Ectodermal cell (in vitro differentiated cells): ENCODE measurements around the gene FADS3.

Experiments used
- H3K27ac ChIP-seq: 2 replicates; pipeline ENCODE4 v1.7.0; 2013; ENCODE audit warnings: mild to moderate bottlenecking, low read depth, low read length; ENCODE audit not compliant: insufficient read depth, poor library complexity, severe bottlenecking
- H3K27me3 ChIP-seq: 2 replicates; pipeline ENCODE4 v1.7.0; 2013; ENCODE audit warnings: mild to moderate bottlenecking, low read length; ENCODE audit not compliant: insufficient read depth, control insufficient read depth, poor library complexity, severe bottlenecking
- H3K36me3 ChIP-seq: one replicate; pipeline ENCODE4 v1.7.0; 2013; ENCODE audit warnings: low read length; ENCODE audit not compliant: control insufficient read depth, insufficient read depth
- H3K4me1 ChIP-seq: one replicate; pipeline ENCODE4 v1.7.0; 2013; ENCODE audit warnings: low read length; ENCODE audit not compliant: control insufficient read depth, insufficient read depth
- H3K4me3 ChIP-seq: 2 replicates; pipeline ENCODE4 v1.7.0; 2013; ENCODE audit warnings: low read depth, low read length, control low read depth; ENCODE audit not compliant: insufficient read depth
- H3K9me3 ChIP-seq: 2 replicates; pipeline ENCODE4 v1.7.0; 2013; ENCODE audit warnings: mild to moderate bottlenecking, low read length, moderate library complexity; ENCODE audit not compliant: control insufficient read depth
- WGBS, 2 experiments: methylation state at CpG; one replicate each; pipeline ENCODE4 v1.1.7; 2013; ENCODE audit warnings: missing lambda C conversion rate in 2 of 2; 5-methylcytosine and 5-hydroxymethylcytosine counted together

Gene FADS3

DNA sequence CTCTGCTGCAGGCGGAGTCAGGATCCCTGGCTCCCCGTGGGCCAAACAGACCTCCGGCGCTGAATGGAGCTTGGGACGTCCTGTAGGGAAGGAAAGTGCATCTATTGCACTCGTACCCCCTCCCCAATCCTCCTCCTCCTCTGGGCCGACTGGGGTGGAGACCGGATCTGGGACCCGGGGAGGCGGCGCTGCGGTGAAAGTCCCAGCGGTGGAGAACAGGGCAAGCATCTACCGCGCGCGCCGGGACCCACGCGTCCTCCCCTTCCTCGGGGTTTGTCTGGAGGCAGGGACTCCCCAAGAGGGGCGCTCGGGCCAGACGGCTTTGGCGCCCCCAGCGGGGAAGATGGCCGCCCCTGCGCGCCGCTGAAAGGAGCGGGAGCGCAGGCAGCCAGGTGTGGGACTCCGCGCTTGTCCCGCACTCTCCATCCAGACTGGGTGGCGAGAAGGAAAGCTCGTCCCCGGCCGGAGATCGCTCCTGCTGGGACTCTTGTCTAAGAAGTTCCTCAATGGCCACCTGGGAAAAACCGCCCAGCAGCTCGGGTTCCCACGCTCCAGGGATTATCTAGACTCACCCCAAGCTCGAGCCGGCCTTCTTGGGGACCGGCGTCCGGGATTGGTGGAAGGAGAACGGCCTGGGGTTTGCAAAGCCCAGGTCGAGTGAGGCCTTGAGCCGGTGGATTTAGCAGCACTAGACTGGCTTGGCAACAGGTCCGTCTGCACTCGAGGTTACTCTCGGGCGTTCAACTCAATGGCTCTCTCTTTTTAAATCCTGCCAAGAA lies 62.5 kb downstream of the FADS3 start:
- no peaks in the 10 kb centered on the region for H3K9me3 ChIP-seq
- WGBS, 2 experiments, result 0% methylated on average over 55 of the region's 55 CpGs
- no peaks in the 10 kb centered on the region for H3K27me3 ChIP-seq
- peaks cover 20% of the 10 kb centered on the region for H3K4me1 ChIP-seq
- peak overlapping the region; percentile 92 for H3K4me3 ChIP-seq
- peak overlapping the region; percentile 92 for H3K27ac ChIP-seq
- H3K36me3 ChIP-seq, result peaks cover under 1% of the 10 kb centered on the region

DNA sequence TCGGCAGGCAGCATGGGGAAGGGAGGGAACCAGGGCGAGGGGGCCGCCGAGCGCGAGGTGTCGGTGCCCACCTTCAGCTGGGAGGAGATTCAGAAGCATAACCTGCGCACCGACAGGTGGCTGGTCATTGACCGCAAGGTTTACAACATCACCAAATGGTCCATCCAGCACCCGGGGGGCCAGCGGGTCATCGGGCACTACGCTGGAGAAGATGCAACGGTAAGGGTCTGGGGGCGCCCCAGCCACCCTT lies 63.0 kb downstream of the FADS3 start:
- 0 to 1% methylated on average over 16 of the region's 16 CpGs for WGBS, 2 experiments

DNA sequence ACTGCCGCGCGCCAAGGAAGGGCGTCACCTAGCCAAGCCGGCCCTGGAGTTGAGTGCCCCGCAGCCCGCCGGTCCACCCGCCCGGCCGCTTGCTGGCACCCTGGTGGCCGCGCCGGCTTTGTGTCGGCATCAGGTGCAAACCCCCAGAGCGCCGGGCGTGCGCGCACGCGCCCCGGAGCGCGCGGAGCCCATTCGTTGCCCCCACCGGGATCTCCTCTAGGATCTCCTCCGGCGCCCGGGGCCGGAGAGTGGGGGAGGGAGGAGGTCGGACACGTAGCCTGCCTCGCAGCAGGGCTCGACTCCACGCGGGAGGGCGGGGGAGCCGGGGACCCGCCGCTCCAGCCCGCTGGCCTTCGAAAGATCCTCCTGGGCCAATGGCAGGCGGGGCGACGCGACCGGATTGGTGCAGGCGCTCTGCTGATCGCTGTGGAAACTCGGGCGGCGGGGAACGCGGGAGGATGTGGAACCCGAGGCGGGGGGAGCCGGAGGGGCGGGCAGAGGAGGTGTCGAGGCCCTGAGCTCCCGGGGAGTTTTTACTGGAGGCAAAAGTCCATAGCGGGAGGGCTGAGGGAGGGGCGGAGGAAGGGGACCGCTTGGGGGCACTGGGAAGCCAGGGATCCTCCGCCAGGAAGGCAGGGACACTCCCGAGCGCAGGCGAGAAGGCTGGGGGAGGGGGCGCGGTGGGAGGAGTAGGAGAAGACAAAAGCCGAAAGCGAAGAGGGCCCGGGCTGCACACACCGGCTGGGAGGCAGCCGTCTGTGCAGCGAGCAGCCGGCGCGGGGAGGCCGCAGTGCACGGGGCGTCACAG lies 63.6 kb downstream of the FADS3 start, which contains the start of gene FADS2:
Gene FADS2, plus strand, starts transcription at position 730 of the 808 bp plus-strand sequence. CDS start 91 bp downstream, outside the sequence.
- Histone ChIP-seq H3K27ac (peak within 1 kb of the TSS; percentile 92), H3K27me3 (no peaks in the 10 kb centered on the region), H3K4me3 (peak within 1 kb of the TSS; percentile 92), H3K4me1 (peaks cover 15% of the 10 kb centered on the region), H3K9me3 (no peaks in the 10 kb centered on the region), H3K36me3 (no peaks in the 10 kb centered on the region)
- WGBS, 2 experiments, result 0 to 1% methylated on average over 83 of the region's 83 CpGs

More for the DNA sequence above, 63.0 kb downstream of the FADS3 start:
- Histone ChIP-seq H3K4me3 (peak overlapping the region; percentile 92), H3K4me1 (peaks cover 15% of the 10 kb centered on the region), H3K36me3 (no peaks in the 10 kb centered on the region), H3K27ac (peak overlapping the region; percentile 92), H3K27me3 (no peaks in the 10 kb centered on the region), H3K9me3 (no peaks in the 10 kb centered on the region)

DNA sequence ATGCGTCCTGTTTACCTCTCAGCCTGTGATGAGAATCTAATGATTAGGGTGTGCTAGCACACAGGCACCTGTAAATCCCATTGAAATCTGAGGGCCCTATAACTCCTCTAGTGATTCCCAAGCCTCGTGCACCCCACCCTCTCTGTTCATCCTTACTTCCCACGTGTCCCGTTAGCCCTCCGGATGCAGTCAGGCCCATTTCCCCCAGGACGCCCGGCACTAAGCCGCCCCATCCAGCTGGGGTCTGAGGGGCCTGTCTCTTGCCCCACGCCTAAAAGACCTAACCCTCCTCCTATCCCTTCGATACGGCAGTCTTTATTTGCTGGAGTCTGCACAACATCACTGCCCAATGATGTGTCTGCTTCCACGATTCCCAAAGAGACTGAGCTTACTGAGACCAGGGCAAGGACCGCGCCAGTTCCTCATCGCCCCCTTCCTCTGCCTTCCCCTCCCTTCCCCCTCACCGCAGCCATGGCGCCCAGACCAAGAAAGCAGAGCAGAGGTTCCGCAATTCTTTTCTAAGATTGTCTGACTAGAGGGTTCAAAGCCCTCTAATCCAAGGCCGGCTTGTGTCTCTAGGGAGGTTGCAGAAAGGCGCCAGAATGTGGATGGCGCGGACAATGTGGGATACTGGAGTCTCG lies 64.3 kb downstream of the FADS3 start:
- H3K27me3 ChIP-seq, result no peaks in the 10 kb centered on the region
- peak overlapping the region; percentile 92 for H3K27ac ChIP-seq
- H3K4me1 ChIP-seq, result peaks cover 13% of the 10 kb centered on the region
- H3K4me3 ChIP-seq, result peak overlapping the region; percentile 92
- H3K9me3 ChIP-seq, result no peaks in the 10 kb centered on the region
- no peaks in the 10 kb centered on the region for H3K36me3 ChIP-seq
- WGBS, 2 experiments, result 14 to 15% methylated on average over 23 of the region's 23 CpGs
